ENCODE measurements around the gene RIGI. TPM values are rescaled to one million over a fixed set of nuclear protein-coding genes. Genes with fewer than 3 reads are reported as not detected.

RIGI gene
- total and polyA plus RNA-seq, 2 of the 13 experiments (the other 11 are each of a cell fraction or from before 2014, with no cell fraction given): 3.0 to 8.2 TPM

- TF ChIP-seq ZFP41 (CRISPR knock-in tag; IDR thresholded peaks at IDR 0.05; ENCODE audit: borderline replicate concordance) (no peak), HHEX (CRISPR knock-in tag; IDR thresholded peaks at IDR 0.05) (no peak), ZNF251 (CRISPR knock-in tag; IDR thresholded peaks at IDR 0.05) (no peak), WIZ (CRISPR knock-in tag; IDR thresholded peaks at IDR 0.05) (no peak), ZNF563 (CRISPR knock-in tag; IDR thresholded peaks at IDR 0.05) (no peak), KLF15 (CRISPR knock-in tag; IDR thresholded peaks at IDR 0.05; ENCODE audit: borderline replicate concordance) (no peak), SP5 (CRISPR knock-in tag; IDR thresholded peaks at IDR 0.05; ENCODE audit: borderline replicate concordance, low read depth) (peak; percentile 43; the same call in 1 of the 2 replicates), FOXO4 (CRISPR knock-in tag; conservative IDR thresholded peaks at IDR 0.05) (0 out of 2 replicates have a peak, but pooled peaks have one; percentile 80), ZNF710 (CRISPR knock-in tag; IDR thresholded peaks at IDR 0.05; ENCODE audit: borderline replicate concordance) (peak; percentile 50; the same call in 1 of the 2 replicates), FOXM1 (CRISPR knock-in tag; IDR thresholded peaks at IDR 0.05) (no peak), KDM4B (CRISPR knock-in tag; IDR thresholded peaks at IDR 0.05) (no peak), ZMAT5 (CRISPR knock-in tag; IDR thresholded peaks at IDR 0.05; ENCODE audit: borderline replicate concordance, low read depth) (no peak), ZNF776 (CRISPR knock-in tag; IDR thresholded peaks at IDR 0.05) (no peak), ELF3 (CRISPR knock-in tag; IDR thresholded peaks at IDR 0.05) (0 out of 2 replicates have a peak, but pooled peaks have one; percentile 20), TCF7L2 (IDR thresholded peaks at IDR 0.05; ENCODE audit: low read depth, low read length) (no peak), RNF2 (conservative IDR thresholded peaks at IDR 0.05; ENCODE audit: low read depth) (no peak), ELF1 (CRISPR knock-in tag; IDR thresholded peaks at IDR 0.05) (peak; percentile 41; the same call in 1 of the 2 replicates), ZKSCAN8 (CRISPR knock-in tag; IDR thresholded peaks at IDR 0.05; ENCODE audit: borderline replicate concordance) (no peak), ZFYVE20 (CRISPR knock-in tag; IDR thresholded peaks at IDR 0.05; ENCODE audit: borderline replicate concordance, low read depth) (no peak), ZNF720 (CRISPR knock-in tag; IDR thresholded peaks at IDR 0.05) (no peak), KAT7 (CRISPR knock-in tag; IDR thresholded peaks at IDR 0.05; ENCODE audit: borderline replicate concordance) (peak; percentile 87), SAP130 (CRISPR knock-in tag; IDR thresholded peaks at IDR 0.05; ENCODE audit: low read depth) (peak; percentile 90), BATF2 (CRISPR knock-in tag; IDR thresholded peaks at IDR 0.05) (no peak), ZNF274 (CRISPR knock-in tag; IDR thresholded peaks at IDR 0.05) (no peak), RBM22 (optimal IDR thresholded peaks at IDR 0.05; ENCODE audit: low read length) (peak; percentile 42), DR1 (CRISPR knock-in tag; IDR thresholded peaks at IDR 0.05) (peak; percentile 72), SRF (IDR thresholded peaks at IDR 0.05; ENCODE audit: low read depth, low read length) (no peak), JUNB (CRISPR knock-in tag; IDR thresholded peaks at IDR 0.05; ENCODE audit: borderline replicate concordance) (no peak), NBN (conservative IDR thresholded peaks at IDR 0.05) (no peak)
These were observed at the start of gene RIGI (continued) for GRCh38 chr9:32526041-32526706.

Measured in HepG2 (cell line).